WTC11 (cell line): Measurements from ENCODE around the gene ARHGEF25. TPM values are rescaled to one million over a fixed set of nuclear protein-coding genes. Genes with fewer than 3 reads are reported as not detected.

ENCODE experiments used
- ATAC-seq: fragments of 200-7000 bp; cut with Tn5 transposase; 2 replicates; pipeline ENCODE4 v1.10.0; 2021; ENCODE audit warnings: mild to moderate bottlenecking, moderate library complexity
- CTCF ChIA-PET: fragments of 300-600 bp; sonication (Branson Sonifier 250); formaldehyde crosslinking; loops from one replicate; lab custom pipeline; 2021; ENCODE audit warnings: antibody characterized with exemption; lab: Charles Lee
- POLR2A ChIA-PET: fragments of 350-600 bp; sonication (Branson Sonifier 250); formaldehyde crosslinking; loops from one replicate; lab custom pipeline; 2021; ENCODE audit warnings: antibody characterized with exemption; lab: Charles Lee
- DNase-seq: peaks from one replicate; pipeline ENCODE4 v3.0.0; 2021; ENCODE audit warnings: low spot score
- H3K27ac Mint-ChIP-seq: 2 replicates; pipeline ENCODE4 v1.8.0; 2021; ENCODE audit warnings: mixed read lengths
- H3K27me3 Mint-ChIP-seq: 2 replicates; pipeline ENCODE4 v1.8.0; 2021; ENCODE audit warnings: low read depth, mild to moderate bottlenecking, moderate library complexity, mixed read lengths
- H3K36me3 Mint-ChIP-seq: 2 replicates; pipeline ENCODE4 v1.8.0; 2021; ENCODE audit warnings: mixed read lengths
- H3K4me1 Mint-ChIP-seq: 2 replicates; pipeline ENCODE4 v1.8.0; 2022; ENCODE audit warnings: mixed read lengths
- H3K4me3 Mint-ChIP-seq: 2 replicates; pipeline ENCODE4 v1.8.0; 2021; ENCODE audit warnings: mild to moderate bottlenecking, moderate library complexity, mixed read lengths
- H3K9me3 Mint-ChIP-seq: 2 replicates; pipeline ENCODE4 v1.8.0; 2021; ENCODE audit warnings: mixed read lengths
- ARID4B ChIP-seq: sonication (generic); formaldehyde crosslinking; IDR thresholded peaks from 2 replicates; pipeline ENCODE4 v1.8.0; 2023; ENCODE audit warnings: missing genetic modification reagents, mild to moderate bottlenecking, borderline replicate concordance
- CREM ChIP-seq: sonication (generic); formaldehyde crosslinking; IDR thresholded peaks from 2 replicates; pipeline ENCODE4 v1.8.1; 2022; ENCODE audit warnings: mild to moderate bottlenecking, missing genetic modification reagents, moderate library complexity
- EMX1 ChIP-seq: fragments of 250-450 bp; sonication (Bioruptor Pico); IDR thresholded peaks from 2 replicates; pipeline ENCODE4 v1.8.0; 2021; ENCODE audit warnings: mild to moderate bottlenecking
- ESRRA ChIP-seq: sonication (generic); formaldehyde crosslinking; IDR thresholded peaks from 2 replicates; pipeline ENCODE4 v1.8.1; 2022; ENCODE audit warnings: mild to moderate bottlenecking, missing genetic modification reagents, borderline replicate concordance
- ETV6 ChIP-seq: sonication (generic); formaldehyde crosslinking; IDR thresholded peaks from 2 replicates; pipeline ENCODE4 v1.8.1; 2022; ENCODE audit warnings: mild to moderate bottlenecking, missing genetic modification reagents
- FOXP1 ChIP-seq: sonication (generic); formaldehyde crosslinking; IDR thresholded peaks from 2 replicates; pipeline ENCODE4 v1.8.0; 2022; ENCODE audit warnings: missing genetic modification reagents, mild to moderate bottlenecking, moderate library complexity, borderline replicate concordance
- FOXP4 ChIP-seq: sonication (generic); formaldehyde crosslinking; IDR thresholded peaks from 2 replicates; pipeline ENCODE4 v1.8.0; 2022; ENCODE audit warnings: mild to moderate bottlenecking, missing genetic modification reagents
- KAT7 ChIP-seq: sonication (generic); formaldehyde crosslinking; IDR thresholded peaks from 2 replicates; pipeline ENCODE4 v1.8.1; 2023; ENCODE audit warnings: missing genetic modification reagents, mild to moderate bottlenecking, borderline replicate concordance
- NFE2L1 ChIP-seq: sonication (generic); formaldehyde crosslinking; IDR thresholded peaks from 2 replicates; pipeline ENCODE4 v1.8.1; 2023; ENCODE audit warnings: missing genetic modification reagents
- NR1H2 ChIP-seq: sonication (generic); formaldehyde crosslinking; IDR thresholded peaks from 2 replicates; pipeline ENCODE4 v1.9.0; 2021; ENCODE audit warnings: mild to moderate bottlenecking, moderate library complexity, missing genetic modification reagents
- SMAD3 ChIP-seq: sonication (generic); formaldehyde crosslinking; IDR thresholded peaks from 2 replicates; pipeline ENCODE4 v1.8.0; 2022; ENCODE audit warnings: missing genetic modification reagents, mild to moderate bottlenecking, borderline replicate concordance
- STAT6 ChIP-seq: sonication (generic); formaldehyde crosslinking; conservative IDR thresholded peaks from 2 replicates; pipeline ENCODE4 v1.8.1; 2023; ENCODE audit warnings: mild to moderate bottlenecking, low read depth, missing genetic modification reagents, moderate library complexity
- TEAD4 ChIP-seq: sonication (generic); formaldehyde crosslinking; IDR thresholded peaks from 2 replicates; pipeline ENCODE4 v1.8.0; 2022; ENCODE audit warnings: mild to moderate bottlenecking, missing genetic modification reagents
- USF1 ChIP-seq: sonication (generic); formaldehyde crosslinking; IDR thresholded peaks from 2 replicates; pipeline ENCODE4 v1.8.0; 2022; ENCODE audit warnings: mild to moderate bottlenecking, missing genetic modification reagents
- ZNF138 ChIP-seq: sonication (generic); formaldehyde crosslinking; conservative IDR thresholded peaks from 2 replicates; pipeline ENCODE4 v1.8.1; 2022; ENCODE audit warnings: mild to moderate bottlenecking, moderate library complexity, missing genetic modification reagents
- ZNF232 ChIP-seq: sonication (generic); formaldehyde crosslinking; IDR thresholded peaks from 2 replicates; pipeline ENCODE4 v1.8.0; 2022; ENCODE audit warnings: mild to moderate bottlenecking, missing genetic modification reagents
- ZNF317 ChIP-seq: sonication (generic); formaldehyde crosslinking; IDR thresholded peaks from 2 replicates; pipeline ENCODE4 v1.8.1; 2023; ENCODE audit warnings: low read depth, mild to moderate bottlenecking, moderate library complexity, missing genetic modification reagents, borderline replicate concordance
- total RNA-seq: library from RNA; stranded (reverse); gene quantifications from 3 replicates; pipeline ENCODE4 v1.2.3, GENCODE V29; 2021
- TF ChIP-seq, protein P1 (sequence below): sonication (generic); formaldehyde crosslinking; IDR thresholded peaks from 2 replicates; pipeline ENCODE4 v1.8.0; 2022; ENCODE audit warnings: mild to moderate bottlenecking, missing genetic modification reagents
- TF ChIP-seq, protein P2 (sequence below): sonication (generic); formaldehyde crosslinking; IDR thresholded peaks from 2 replicates; pipeline ENCODE4 v1.8.1; 2022; ENCODE audit warnings: low read depth, mild to moderate bottlenecking, moderate library complexity, missing genetic modification reagents, borderline replicate concordance

ARHGEF25 gene
- total RNA-seq, 1 experiment from 2014 or later = 11.9 TPM

DNA sequence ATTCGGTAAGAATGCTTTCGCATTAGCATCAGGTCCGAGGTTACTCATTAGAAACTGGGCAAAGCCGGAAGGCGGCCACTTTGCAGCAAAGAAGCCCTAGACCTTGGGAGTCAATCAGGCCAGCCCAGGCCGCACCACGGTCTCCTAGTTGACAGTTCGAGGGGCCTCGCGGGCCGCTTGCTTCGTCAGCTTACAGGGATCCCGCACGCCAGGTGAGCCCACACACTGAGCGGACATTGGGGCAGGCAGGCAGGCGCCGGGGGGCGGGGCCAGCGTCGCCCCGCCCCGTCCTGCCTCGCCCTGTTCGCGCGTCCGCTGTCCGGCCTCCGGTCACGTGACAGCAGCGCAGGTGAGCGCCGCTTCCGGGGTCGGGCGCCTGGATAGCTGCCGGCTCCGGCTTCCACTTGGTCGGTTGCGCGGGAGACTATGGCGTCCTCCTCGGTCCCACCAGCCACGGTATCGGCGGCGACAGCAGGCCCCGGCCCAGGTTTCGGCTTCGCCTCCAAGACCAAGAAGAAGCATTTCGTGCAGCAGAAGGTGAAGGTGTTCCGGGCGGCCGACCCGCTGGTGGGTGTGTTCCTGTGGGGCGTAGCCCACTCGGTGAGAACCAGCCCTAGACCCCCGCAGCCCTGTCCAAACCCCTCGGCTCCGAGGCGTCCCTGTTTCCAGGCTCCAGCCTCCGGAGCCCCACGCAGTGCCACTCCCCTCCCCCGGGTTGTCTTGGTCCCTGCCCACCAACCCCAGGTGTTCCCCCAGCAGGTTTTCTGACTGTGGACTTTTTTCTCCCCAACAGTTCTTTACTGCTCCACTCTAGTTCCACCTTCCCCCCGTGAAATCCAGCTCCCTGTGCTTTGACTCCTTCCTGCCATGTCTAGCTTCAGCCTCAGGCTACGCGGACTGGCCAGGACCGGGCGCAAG lies 20.1 kb upstream of the ARHGEF25 start, which contains the start of gene PIP4K2C (continued):
- TF ChIP-seq FOXP4 (CRISPR knock-in tag) (peak; percentile 64; the same call in 1 of the 2 replicates), USF1 (CRISPR knock-in tag) (peak; percentile 98), ZNF317 (no peak), FOXP1 (peak; percentile 41; the same call in 1 of the 2 replicates), ESRRA (CRISPR knock-in tag) (no peak), TEAD4 (CRISPR knock-in tag) (no peak), ETV6 (CRISPR knock-in tag) (peak; percentile 83; the same call in 1 of the 2 replicates), KAT7 (CRISPR knock-in tag) (0 out of 2 replicates have a peak, but pooled peaks have one; percentile 62), ARID4B (CRISPR knock-in tag) (peak; percentile 75; the same call in 1 of the 2 replicates), NFE2L1 (no peak)
- TF ChIP-seq, protein P1, sequence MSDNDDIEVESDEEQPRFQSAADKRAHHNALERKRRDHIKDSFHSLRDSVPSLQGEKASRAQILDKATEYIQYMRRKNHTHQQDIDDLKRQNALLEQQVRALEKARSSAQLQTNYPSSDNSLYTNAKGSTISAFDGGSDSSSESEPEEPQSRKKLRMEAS (CRISPR knock-in tag) = peak; percentile 96
- TF ChIP-seq, protein P2, sequence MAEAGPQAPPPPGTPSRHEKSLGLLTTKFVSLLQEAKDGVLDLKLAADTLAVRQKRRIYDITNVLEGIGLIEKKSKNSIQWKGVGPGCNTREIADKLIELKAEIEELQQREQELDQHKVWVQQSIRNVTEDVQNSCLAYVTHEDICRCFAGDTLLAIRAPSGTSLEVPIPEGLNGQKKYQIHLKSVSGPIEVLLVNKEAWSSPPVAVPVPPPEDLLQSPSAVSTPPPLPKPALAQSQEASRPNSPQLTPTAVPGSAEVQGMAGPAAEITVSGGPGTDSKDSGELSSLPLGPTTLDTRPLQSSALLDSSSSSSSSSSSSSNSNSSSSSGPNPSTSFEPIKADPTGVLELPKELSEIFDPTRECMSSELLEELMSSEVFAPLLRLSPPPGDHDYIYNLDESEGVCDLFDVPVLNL (CRISPR knock-in tag) = no peak

- Mint-ChIP-seq H3K36me3 (peaks cover 8% of the 10 kb centered on the region), H3K4me1 (peaks cover 14% of the 10 kb centered on the region), H3K27ac (peak overlapping the region; percentile 69), H3K4me3 (peak overlapping the region; percentile 89), H3K27me3 (peaks cover 3% of the 10 kb centered on the region; the same call in 1 of the 2 replicates), H3K9me3 (no peaks in the 10 kb centered on the region)
- no peak for DNase-seq
- TF ChIP-seq NR1H2 (CRISPR knock-in tag) = no peak
- no peak for TF ChIP-seq CREM (CRISPR knock-in tag)
- TF ChIP-seq ZNF138 = no peak
- no peak for TF ChIP-seq SMAD3
- TF ChIP-seq STAT6 = no peak
- TF ChIP-seq EMX1 (CRISPR knock-in tag) = no peak
- no peak for TF ChIP-seq ZNF232 (CRISPR knock-in tag)
- CTCF ChIA-PET = interaction anchor here (0.6 to 4.7 kb wide), 11 partner anchors 9 to 191 kb away, joined by 3 to 22 read pairs (median 7); partner anchors contain the start of genes B4GALNT1, DTX3 and TSFM
- 0 out of 2 replicates have a peak, but pooled peaks have one; percentile 3 for ATAC-seq
- POLR2A ChIA-PET = interaction anchor here (0.6 to 1.3 kb wide), 2 partner anchors 17 to 29 kb away, joined by 3 read pairs; no protein-coding TSS in a partner anchor
Measured at GRCh38 chr12:57591782-57592325, 19.4 kb upstream of the ARHGEF25 start.
